ENCODE data around the gene CLUH.

The CLUH gene

GRCh38 chr17:2707721-2708584, 3.6 kb downstream of the CLUH start:
- Histone ChIP-seq H3K4me1 (ENCODE audit: control insufficient read depth, low read length) (peaks cover 31% of the 10 kb centered on the region), H4K20me1 (ENCODE audit: control insufficient read depth, insufficient read depth, low read depth, low read length) (peaks cover 29% of the 10 kb centered on the region), H3F3A (ENCODE audit: control insufficient read depth, insufficient read depth) (no peaks in the 10 kb centered on the region), H3K4me3 (ENCODE audit: low read length) (no peak overlapping the region; the same call in 1 of the 2 replicates), H3K9me3 (ENCODE audit: control insufficient read depth, insufficient read depth, low read length) (no peaks in the 10 kb centered on the region), H3K36me3 (ENCODE audit: control insufficient read depth, low read length) (peaks cover 64% of the 10 kb centered on the region), H3K4me2 (ENCODE audit: low read length) (peak overlapping the region; percentile 100; the same call in 1 of the 2 replicates), H3K9me2 (replicated peaks; ENCODE audit: control insufficient read depth, low read length) (no peaks in the 10 kb centered on the region), H3K27ac (ENCODE audit: low read depth, low read length) (no peak overlapping the region), H3K79me2 (ENCODE audit: control insufficient read depth, low read length) (peaks cover 95% of the 10 kb centered on the region), H3K27me3 (ENCODE audit: control insufficient read depth, low read length) (no peaks in the 10 kb centered on the region)
- peak; percentile 59 for TF ChIP-seq CTCF (IDR thresholded peaks at IDR 0.05; ENCODE audit: low read depth, low read length, poor library complexity, severe bottlenecking)
- no peak for TF ChIP-seq EZH2phosphoT487 (IDR thresholded peaks at IDR 0.05; ENCODE audit: borderline replicate concordance, low read length)

DNA sequence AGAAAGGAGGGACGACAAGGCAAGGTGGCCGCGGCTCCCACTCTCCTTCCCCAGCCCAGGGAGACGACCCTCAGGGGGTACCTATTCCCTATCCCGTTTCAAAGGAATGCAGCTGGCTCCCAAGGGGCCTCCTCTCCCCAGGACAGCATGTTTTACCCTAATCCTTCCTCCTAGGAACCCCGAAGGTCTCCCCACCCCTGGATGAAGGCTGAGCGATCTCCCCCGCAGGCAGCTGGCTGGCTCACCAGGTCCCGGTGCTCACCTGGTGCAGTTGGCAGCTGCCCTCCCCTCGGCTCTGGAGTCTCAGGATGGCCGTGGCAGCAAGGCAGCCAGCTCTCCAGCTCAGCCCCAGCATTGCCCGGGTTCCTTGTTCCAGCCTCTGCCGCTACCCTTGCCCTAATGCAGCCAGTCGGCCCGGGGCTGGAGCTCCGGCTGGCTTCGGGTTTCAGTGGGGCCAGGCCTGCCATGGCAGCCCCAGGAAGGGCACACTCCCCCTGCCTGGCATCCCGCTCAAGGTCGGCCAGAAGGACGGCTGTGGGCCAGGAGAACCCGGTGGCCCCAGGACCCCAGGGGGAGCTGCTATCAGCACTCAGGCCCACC, 4.6 kb downstream of the CLUH start:
- no peaks in the 10 kb centered on the region for H3K9me2 ChIP-seq (replicated peaks; ENCODE audit: control insufficient read depth, low read length)
- no peak overlapping the region for H3K4me2 ChIP-seq (ENCODE audit: low read length)
- TF ChIP-seq EZH2phosphoT487 (IDR thresholded peaks at IDR 0.05; ENCODE audit: borderline replicate concordance, low read length) (no peak), CTCF (IDR thresholded peaks at IDR 0.05; ENCODE audit: low read depth, low read length, poor library complexity, severe bottlenecking) (no peak)
- H3F3A ChIP-seq (ENCODE audit: control insufficient read depth, insufficient read depth), result no peaks in the 10 kb centered on the region
- no peak overlapping the region for H3K27ac ChIP-seq (ENCODE audit: low read depth, low read length)
- H3K27me3 ChIP-seq (ENCODE audit: control insufficient read depth, low read length), result no peaks in the 10 kb centered on the region
- H3K4me3 ChIP-seq (ENCODE audit: low read length), result no peak overlapping the region
- no peaks in the 10 kb centered on the region for H3K9me3 ChIP-seq (ENCODE audit: control insufficient read depth, insufficient read depth, low read length)
- peaks cover 23% of the 10 kb centered on the region for H3K4me1 ChIP-seq (ENCODE audit: control insufficient read depth, low read length)
- H4K20me1 ChIP-seq (ENCODE audit: control insufficient read depth, insufficient read depth, low read depth, low read length), result peaks cover 29% of the 10 kb centered on the region
- peaks cover 88% of the 10 kb centered on the region for H3K79me2 ChIP-seq (ENCODE audit: control insufficient read depth, low read length)
- H3K36me3 ChIP-seq (ENCODE audit: control insufficient read depth, low read length), result peaks cover 73% of the 10 kb centered on the region

DNA sequence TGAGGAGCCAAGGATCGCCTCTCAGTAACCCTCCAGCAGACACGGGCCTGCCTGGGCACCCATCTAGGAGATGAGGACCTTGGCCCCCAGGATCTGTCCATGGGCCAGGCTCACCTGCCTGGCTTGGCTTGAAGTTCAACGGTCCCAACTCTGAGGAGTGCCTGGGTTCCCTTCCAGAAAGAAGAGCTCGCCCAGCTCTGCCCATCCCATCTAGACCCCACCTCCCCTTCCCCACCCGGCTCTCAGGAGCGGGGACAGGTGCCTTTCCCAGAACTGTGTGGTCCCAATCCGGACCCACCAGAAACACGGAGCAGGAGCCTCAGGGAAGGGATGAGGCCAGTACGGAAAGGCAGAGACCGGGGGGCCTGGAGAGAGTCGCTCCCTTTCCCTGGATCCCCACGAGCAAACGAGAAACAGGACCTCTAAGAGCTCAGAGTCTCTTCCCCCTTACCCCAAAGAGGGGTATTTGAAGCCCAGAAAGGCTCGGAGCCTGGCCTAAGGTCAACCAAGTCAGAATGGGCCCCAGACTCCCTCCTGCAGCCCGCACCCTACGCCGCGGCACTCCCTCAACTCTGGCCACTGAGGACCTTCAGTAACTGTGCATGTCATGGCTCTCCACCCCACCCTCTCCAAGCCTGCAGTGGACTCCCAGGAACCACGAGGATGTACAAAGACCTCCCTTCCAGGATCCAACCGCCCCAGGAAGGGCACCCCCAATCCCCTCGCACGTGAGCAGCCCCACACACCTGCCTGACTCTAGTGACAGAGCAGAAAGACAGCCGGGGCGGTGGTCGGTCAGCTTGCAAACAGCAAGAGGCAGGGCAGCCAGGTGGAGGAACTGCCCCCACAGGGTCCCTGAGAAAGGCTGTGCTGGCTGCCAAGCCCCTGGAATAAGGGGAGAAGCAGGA, 5.4 kb downstream of the CLUH start:
- Histone ChIP-seq H3K79me2 (ENCODE audit: control insufficient read depth, low read length) (peaks cover 80% of the 10 kb centered on the region), H3K4me1 (ENCODE audit: control insufficient read depth, low read length) (peaks cover 23% of the 10 kb centered on the region), H3K4me2 (ENCODE audit: low read length) (no peak overlapping the region), H4K20me1 (ENCODE audit: control insufficient read depth, insufficient read depth, low read depth, low read length) (peaks cover 29% of the 10 kb centered on the region), H3K36me3 (ENCODE audit: control insufficient read depth, low read length) (peaks cover 82% of the 10 kb centered on the region), H3K27me3 (ENCODE audit: control insufficient read depth, low read length) (no peaks in the 10 kb centered on the region), H3K27ac (ENCODE audit: low read depth, low read length) (no peak overlapping the region), H3F3A (ENCODE audit: control insufficient read depth, insufficient read depth) (no peaks in the 10 kb centered on the region), H3K9me3 (ENCODE audit: control insufficient read depth, insufficient read depth, low read length) (no peaks in the 10 kb centered on the region), H3K9me2 (replicated peaks; ENCODE audit: control insufficient read depth, low read length) (no peaks in the 10 kb centered on the region), H3K4me3 (ENCODE audit: low read length) (no peak overlapping the region)
- TF ChIP-seq EZH2phosphoT487 (IDR thresholded peaks at IDR 0.05; ENCODE audit: borderline replicate concordance, low read length), result no peak
- TF ChIP-seq CTCF (IDR thresholded peaks at IDR 0.05; ENCODE audit: low read depth, low read length, poor library complexity, severe bottlenecking), result no peak

All from DOHH2 (cell line).